Activated CD8-positive, alpha-beta memory T cell treated with anti-CD3 and anti-CD28 coated beads, Interleukin-2, amount 50 U/mL, for 48 hours (primary cell): Measurements from ENCODE around the gene RPUSD1.
"Not testable (repeated sequence)": the region's sequence is repeated elsewhere in the genome, so short reads cannot be mapped to it uniquely, and the experiment has no call there.

Experiments used
- DNase-seq: peaks from one replicate; pipeline ENCODE4 v3.0.0-alpha.2; 2020

Gene RPUSD1

DNA sequence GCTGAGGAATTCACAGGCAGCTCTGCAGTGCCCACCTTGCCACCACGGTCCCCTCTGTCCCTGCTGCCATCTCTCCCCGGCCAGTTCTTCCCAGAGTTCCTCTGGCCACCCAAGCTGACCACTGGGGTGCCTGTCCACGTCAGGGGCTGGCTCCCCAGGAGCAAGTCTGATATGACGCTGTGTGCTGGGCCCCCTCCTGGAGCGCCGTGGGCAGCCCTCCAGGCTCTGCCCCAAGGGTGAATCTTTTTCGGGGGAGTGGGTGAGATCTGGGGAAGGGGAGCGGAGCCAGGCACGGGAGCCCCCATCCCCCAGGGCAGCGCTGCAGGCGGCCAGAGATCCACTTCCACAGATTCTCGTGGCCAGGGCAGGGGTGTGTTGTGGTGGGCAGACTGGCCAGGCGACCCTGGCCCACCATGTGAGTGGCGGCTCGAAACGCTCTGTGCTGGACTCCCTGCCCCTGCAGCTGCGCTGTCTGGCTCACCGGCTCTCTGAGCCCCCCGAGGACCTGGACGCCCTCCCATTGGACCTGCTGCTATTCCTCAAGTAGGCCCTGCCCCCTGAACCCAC lies 23.9 kb downstream of the RPUSD1 start:
- DNase-seq = no peak

DNA sequence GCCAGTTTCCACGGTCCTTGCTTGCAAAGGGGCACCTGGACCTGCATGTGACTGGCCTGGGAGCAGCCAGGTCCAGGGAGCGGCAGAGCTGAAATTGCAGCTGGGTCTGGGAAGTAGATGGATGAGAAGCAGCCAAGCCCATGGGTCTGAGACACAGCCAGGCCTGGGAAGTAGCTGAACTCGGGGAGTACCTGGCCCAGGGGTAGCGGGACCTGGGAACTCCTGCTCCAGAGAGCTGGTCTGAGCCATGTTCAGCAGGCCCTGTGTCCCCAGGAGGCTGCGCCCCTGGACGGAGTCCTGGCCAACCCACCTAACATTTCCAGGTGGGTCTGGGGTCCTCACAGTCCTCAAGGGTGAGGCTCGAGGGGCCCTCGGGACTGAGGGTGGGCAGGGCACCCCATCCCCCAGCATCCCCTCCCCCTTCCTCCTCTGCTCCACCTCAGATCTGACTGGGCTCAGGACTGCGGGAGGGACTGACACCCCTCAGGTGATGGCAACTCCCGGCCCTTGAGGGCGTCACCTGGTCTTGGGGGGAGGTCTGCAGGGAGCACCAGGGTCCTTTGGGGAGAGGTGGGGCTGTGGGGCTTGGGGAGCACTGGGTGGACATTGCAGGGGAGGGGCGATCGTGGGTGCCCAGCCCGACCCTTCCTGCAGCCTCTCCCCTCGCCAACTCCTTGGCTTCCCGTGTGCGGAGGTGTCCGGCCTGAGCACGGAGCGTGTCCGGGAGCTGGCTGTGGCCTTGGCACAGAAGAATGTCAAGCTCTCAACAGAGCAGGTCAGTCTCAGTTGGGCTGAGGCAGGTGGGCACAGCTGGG lies 24.6 kb downstream of the RPUSD1 start:
- no peak for DNase-seq

DNA sequence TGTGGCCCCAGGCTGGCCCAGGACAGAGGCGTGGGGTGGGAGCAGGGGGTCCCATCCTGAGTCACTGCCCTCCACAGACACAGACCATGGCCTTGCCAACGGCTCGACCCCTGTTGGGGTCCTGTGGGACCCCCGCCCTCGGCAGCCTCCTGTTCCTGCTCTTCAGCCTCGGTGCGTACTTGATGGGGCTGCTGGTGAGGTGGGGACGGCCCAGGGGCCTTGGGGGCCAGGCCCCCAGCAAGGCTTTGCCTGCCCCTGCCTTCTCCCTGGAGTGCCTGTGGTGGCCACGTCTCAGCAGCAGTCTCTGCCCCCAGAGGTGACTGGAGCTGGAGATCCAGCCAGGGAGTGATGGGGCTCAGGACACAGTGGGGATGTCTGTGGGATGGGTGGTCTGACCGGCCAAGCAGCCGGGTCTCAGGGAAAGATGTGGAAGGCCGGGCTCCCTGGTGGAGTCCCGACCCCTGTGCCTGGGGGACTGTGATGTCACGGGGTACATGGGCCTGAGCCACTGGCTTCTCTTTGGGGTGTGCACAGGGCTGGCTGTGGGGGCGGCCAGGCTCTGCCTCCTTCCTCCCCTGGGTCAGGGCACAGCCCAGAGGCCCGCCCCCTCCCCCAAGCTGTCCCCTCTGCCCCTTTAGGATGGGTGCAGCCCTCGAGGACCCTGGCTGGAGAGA lies 25.4 kb downstream of the RPUSD1 start:
- no peak for DNase-seq

DNA sequence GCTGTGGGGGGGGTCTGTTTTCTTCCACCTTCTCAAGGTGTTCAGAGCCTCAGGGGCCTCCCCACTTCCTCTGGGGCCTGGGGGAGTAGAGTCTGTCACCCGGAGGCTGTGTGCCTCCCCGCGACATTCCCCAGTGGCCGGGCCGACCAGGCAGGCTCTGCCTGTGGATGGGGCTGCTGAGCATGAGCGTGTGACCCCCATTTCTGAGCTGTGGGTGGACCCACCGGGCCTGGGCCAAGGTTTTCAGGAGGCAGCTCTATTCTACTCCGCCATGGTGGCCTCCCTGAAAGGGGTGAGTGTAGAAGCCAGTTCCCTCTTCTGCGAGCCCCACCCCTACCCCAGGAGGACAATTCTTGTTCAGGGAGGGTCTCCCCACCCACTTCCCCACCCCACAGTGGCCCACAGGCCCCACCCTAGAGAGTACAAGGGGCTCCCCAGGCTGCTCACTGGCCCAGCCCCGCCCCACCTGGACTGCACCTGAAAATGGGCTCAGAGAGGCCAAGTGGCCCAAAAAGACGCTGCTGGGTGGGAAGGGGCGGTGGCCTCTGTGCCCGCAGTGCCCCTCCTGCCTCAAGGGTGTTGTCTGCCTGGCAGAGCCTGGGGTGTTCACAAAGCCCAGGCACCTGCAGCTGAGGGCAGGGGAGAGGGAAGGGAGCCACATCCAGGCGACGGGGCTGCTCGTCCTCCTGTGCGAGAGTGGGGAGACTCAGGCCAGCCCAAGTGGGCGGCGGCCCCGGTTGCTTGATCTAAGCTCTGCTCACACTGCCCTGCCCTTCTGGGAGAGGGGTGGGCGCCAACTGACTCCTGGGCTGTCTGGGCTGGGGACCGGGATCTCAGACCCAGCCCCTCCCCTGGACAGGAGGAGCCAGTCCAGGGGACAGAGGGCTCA lies 26.3 kb downstream of the RPUSD1 start:
- DNase-seq = no peak

DNA sequence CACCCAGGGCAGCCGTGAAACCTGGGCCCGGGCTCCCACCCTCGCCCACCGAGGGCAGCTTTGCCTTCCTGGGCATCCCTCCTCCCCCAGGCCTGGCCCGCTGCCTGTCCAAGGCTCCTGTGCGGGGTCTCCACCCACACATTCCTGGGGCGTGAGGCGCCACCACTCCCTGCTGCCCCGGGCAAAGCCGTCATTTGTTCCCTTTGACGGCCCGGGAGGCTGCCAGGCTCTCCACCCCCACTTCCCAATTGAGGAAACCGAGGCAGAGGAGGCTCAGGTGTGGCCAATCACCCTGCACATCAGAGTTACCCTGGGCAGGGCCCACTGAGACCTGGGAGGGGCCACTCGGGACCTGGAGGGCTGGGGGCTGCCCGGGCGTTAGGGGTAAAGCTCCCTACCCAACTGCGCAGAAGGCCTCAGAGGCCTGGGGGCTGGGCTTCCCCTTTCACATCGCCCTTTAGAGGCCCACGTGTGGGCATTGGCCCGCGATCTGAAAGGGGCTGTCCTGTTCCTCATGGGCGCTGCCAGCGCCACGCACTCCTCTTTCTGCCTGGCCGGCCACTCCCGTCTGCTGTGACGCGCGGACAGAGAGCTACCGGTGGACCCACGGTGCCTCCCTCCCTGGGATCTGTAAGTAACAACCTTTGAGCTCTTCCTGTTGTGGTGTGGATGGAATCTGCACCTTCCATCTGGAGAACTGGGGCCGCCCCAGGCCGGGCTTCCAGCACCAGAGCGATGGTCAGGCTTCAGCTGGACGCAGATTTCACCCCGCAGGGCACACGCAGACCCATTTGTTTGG lies 27.4 kb downstream of the RPUSD1 start, which contains the start of gene MSLN:
Gene MSLN (plus strand): TSS at position 190 of the 799 bp plus-strand sequence. CDS start 1,947 bp downstream, outside the sequence.
- DNase-seq = no peak

DNA sequence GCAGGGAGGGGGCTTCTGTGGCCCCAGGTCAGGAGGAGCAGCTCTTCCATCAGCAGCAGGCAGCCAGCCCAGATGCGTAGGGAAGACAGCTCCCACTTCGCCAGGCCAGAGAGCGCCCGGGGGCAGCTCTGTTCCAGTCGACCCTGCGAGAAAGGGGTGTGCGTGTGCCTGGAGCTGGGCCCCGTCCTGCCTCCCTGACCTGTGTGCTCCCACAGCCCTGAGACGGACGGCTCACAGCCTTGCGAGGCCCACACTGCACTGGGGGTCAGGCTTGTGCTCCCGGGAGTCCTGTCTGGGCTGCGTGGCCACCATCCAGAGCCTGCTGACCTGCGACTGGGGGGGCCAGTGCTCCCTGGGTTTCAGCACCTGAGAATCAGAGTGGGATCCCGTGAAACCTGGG lies 28.1 kb downstream of the RPUSD1 start:
- DNase-seq = no peak

DNA sequence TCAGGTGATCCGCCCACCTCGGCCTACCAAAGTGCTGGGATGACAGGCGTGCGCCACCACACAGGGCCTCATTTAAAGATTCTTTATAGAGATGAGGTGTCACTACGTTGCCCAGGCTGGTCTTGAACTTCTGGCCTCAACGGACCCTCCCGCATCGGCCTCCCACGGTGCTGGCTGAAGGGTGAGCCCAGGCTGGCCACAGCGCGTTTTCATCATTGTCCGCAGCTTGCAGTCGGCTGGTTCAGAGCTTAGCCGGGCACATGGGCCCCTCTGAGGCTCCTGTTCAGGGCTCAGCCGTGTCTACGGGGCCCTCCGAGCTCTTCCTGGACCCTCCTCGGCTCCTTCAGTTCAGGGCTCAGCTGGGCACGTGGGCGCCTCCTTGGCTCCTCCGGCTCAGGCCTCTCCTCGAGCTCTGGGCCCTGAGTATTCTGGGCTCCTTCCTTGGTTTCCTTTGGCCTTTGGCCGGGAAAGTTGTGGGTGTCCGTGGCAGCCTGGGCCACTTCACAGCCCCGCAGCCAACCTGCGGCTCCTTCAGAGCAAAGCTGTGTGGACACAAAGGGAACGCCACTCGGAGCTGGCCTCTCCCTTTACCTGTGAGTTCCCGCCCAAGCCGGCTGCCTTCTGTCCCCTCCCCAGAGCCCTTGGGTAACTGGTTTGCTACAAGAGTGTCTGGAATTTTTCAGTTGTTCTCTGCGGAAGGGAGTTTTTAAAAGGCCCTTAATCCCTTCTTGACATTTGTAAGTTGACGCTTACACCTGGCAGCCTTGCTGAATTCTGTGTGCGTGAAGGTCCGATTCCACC lies 28.9 kb downstream of the RPUSD1 start:
- no peak for DNase-seq

DNA sequence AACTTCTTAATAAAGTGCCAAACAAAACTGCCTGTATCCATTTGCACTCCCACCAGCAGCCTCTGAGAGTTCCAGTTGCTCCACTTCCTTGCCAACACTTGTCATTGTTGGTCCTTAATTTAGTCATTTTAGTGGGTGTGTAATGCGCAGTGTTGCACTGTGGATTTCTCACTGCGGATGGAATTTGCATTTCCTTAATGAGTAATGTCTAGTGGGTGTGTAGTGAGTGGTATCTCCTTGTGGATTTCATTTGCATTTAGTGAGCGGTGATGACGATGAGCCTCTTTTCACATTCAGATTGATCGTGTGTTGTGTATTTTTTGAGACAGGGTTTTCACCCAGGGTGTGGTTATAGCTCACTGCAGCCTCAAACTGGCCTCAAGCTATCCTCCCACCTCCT lies 31.8 kb downstream of the RPUSD1 start:
- DNase-seq = no peak

DNA sequence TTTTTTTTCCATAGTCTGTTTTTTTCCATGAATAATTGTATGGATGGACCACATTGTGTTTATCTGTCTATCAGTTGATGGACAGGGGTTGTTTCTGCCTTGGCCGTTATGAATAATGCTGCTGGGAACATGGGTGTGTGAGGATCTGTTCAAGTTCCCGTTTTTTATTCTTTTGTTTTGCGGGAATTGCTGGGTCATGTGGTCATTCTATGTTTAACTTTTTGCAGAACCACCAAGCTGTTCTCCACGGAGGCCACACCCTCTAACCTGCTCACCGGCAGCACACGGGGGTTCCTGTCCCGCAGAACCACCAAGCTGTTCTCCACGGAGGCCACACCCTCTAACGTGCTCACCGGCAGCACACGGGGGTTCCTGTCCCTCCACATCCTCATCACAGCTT lies 33.5 kb downstream of the RPUSD1 start:
- DNase-seq = no peak

DNA sequence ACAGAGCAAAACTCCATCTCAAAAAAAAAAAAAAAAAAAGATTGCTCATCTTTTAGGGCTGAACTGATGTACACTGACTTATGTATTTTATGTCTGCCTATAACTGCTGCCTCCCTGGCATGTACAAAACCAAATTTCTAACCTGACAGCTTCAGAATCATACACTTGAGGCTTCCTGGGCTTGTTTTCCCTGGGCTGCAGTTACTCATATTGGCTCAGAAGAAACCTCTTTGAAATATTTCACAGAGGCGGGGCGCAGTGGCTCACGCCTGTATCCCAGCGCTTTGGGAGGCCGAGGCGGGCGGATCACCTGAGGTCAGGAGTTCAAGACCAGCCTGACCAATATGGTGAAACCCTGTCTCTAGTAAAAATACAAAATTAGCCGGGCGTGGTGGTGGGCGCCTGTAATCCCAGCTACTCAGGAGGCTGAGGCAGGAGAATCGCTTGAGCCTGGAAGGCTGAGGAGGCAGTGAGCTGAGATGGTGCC lies 34.0 kb downstream of the RPUSD1 start:
- DNase-seq = not testable (repeated sequence)

DNA sequence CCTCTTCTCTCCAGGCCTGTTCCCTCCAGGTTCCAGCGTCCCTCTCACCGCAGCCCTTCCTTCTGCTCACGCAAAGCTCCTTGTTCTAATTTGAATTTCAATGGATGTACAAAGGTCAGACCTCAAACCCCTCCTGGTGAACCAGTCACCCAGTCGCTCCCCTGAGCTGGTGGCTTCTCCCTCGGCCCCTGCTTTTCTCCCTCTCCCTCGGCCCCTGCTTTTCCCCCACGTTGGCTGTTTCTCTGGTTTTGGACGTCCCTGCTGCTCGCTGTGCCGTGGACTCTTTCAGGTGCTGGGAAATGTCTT lies 36.2 kb downstream of the RPUSD1 start:
- no peak for DNase-seq

DNA sequence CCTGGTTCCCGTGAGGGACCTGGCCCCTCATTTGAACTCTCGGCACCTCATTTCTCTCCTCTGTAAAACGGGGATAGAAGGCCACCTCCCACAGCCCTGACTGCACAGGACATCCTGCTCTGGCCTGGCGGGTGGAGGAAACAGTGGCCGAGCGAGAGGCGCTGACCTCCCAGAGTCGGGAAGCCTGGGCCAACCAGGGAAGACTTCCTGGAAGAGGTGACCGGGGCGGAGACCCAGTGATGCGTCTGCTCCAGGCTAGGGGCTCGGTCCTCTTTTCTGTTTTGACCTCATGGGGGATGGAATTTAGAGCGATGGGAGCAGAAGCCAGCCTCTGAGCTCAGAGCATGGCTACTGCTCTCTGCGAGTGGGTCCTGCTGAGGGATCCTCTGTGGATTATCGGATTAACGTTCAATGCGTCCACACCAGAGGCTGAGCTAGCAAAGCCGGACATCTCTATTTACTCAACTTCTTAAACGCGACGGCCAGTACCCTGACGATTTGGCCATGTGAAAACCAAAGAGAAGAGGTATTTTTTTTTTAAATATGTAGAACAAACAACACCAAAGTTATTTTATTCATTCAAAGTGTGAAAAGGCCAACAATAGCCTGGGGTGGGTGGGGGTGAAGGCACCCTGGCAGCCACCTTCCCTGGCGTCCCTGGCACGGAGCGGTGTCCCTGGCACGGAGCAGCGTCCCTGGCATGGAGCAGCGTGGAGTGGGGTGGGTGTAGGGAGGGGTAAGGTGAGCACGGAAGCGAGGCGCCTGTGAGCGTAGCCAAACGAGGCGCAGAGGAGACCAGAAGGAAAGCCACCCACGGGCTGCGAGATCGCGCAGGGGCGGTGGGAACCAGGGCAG lies 36.8 kb downstream of the RPUSD1 start:
- DNase-seq = no peak

DNA sequence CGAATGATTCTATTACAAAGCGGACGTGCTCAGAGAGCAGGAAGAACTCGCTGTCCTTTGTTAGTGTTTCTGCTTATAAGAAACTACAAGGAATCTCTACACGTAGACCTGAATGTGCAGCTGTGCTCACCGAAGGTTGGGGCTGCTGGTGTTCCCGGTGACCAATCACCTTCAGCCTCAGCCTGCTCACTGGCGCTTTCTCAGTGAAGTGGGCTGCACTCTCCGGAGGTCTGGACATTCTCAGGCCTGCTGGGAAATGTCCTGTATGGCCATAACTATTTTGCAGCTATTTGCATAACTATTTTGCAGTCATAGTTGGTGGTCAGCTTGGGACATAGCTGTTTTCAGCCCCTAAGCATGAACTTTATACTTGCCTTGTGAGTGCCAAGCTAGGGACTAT lies 37.7 kb downstream of the RPUSD1 start:
- no peak for DNase-seq

DNA sequence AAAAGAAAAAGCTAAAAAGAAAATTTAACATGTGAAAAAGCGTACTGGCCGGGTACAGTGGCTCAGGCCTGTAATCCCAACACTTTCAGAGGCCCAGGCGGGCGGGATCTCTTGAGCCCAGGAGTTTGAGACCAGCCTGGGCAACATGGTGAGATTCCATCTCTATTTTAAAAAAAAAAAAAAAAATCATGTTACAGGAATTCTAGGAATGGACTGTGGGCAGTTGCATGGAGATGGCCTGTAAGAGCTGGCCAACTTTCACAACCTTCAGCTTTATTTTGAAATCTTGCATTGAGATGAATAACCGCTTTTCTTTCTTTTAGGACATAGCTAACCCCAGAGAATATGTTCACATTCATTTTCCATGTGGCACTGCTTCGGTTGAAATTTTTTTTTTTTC lies 39.2 kb downstream of the RPUSD1 start:
- no peak for DNase-seq

DNA sequence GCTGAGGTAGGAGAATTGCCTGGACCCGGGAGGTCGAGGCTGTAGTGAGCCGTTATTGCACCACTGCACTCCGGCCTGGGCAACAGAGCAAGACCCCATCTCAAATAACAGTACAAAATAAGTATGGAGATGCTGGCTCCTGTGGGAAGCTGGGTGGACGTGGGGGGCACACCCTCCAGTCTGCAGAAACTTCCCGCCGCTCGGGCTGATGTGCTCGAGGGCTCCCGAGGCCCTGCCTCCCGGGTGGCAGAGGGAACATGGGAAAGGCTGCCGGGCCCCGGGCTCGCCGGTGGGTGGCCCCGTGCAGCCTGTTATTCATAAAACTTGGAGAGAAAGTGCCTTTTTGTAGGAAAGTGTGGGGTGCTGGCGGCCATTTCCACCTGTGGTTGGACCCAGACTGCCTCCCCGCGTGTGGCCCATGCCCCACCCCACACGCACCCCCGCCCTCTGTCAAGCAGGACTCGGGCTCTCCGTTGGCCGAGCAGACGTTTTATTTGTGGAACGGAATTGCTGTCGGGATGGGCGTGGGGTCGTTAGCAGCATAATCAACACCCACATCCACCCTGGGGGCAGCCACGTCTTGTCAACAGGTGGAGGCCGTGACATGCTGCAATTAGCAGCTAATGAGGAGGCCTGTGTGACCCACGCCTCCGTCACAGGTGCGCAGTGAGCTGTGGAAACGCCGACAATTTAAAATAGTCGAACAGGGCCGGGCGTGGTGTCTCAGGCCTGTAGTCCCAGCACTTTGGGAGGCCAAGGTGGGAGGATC lies 40.0 kb downstream of the RPUSD1 start:
- DNase-seq = no peak

DNA sequence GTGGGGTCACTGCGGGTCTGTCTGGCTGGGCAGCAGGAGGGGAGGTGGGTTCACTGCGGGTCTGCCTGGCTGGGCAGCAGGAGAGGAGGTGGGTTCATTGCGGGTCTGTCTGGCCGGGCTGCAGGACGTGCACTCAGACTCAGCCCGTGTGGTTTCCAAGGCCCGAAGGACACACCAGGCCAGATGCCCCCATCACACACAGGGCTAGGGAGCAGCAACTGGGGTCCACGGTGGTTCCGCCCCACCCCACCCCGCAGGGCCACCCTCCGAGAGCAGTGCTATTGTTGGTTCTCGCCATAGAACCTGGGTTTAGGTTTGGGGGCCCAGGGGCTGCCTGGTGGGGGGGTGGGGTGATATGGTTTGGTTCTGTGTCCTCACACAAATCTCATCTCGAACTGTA lies 41.5 kb downstream of the RPUSD1 start:
- DNase-seq = no peak

DNA sequence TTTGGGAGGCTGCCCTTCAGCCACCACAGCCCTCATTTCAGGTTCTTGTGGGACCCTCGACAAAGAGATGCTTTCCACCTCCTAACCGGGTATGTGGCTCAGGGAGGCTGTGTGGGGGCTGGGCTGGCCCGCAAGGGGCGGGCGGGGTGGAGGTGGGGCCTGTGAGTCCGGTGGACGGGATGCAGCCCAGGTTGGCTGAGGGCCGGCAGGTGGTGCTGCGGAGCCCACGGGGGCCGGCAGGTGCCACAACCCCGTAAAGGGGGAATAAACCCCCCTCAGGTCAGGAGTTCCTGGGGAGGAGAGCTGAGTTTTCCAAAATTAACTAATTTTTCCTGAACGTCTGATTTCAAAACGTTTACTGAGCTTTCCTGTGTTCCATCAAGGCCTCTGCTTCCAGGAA lies 42.4 kb downstream of the RPUSD1 start:
- DNase-seq = peak; percentile 60

DNA sequence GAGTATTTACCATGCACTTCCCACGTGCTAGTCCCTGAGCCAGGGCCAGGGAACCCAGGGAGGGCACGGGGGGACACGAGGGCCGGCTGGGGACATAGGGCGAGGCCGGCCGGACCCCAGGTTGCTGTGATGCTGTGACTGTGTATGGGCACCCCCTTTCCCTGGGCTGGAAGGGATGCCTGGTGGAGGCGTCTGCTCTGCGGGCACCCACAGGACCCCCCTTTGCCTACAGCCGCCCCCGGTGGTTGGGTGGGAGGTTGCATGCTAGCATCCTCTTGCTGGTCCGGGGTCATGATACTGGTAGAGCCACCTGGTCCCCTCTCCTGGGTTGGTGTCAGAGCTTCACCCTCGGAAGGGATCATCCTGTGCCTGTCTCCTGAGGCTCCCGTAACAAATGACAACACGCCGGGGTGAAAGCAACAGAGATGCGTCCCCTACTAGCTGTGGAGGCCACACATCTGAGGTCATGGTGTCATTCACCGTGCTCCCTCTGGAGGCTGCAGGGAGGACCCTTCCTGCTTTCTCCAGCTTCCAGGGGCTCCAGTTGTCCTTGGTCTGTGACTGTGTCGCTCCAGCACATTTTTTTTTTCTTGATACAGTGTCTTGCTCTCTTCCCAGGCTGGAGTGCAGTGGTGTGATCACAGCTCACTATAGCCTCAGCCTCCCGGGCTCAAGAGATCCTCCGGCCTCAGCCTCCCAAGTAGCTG lies 44.2 kb downstream of the RPUSD1 start:
- DNase-seq = no peak

DNA sequence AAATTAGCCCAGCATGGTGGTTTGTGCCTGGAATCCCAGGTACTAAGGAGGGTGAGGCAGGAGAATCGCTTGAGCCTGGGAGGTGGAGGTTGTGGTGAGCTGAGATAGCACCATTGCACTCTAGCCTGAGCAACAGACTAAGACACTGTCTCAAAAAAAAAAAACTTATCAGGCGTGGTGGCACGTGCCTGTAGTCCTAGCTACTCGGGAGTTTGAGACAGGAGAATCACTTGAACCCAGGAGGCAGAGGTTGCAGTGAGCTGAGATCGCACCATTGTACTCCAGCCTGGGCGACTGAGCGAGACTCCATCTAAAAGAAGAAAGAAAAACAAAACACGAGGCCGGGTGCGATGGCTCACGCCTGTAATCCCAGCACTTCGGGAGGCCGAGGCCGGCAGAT lies 45.3 kb downstream of the RPUSD1 start:
- not testable (repeated sequence) for DNase-seq
